ENCODE data around the gene LARP4B. TPM values are rescaled to one million over a fixed set of nuclear protein-coding genes. Genes with fewer than 3 reads are reported as not detected.

The LARP4B gene
- total RNA-seq, 1 experiment from 2014 or later: 122 TPM

DNA sequence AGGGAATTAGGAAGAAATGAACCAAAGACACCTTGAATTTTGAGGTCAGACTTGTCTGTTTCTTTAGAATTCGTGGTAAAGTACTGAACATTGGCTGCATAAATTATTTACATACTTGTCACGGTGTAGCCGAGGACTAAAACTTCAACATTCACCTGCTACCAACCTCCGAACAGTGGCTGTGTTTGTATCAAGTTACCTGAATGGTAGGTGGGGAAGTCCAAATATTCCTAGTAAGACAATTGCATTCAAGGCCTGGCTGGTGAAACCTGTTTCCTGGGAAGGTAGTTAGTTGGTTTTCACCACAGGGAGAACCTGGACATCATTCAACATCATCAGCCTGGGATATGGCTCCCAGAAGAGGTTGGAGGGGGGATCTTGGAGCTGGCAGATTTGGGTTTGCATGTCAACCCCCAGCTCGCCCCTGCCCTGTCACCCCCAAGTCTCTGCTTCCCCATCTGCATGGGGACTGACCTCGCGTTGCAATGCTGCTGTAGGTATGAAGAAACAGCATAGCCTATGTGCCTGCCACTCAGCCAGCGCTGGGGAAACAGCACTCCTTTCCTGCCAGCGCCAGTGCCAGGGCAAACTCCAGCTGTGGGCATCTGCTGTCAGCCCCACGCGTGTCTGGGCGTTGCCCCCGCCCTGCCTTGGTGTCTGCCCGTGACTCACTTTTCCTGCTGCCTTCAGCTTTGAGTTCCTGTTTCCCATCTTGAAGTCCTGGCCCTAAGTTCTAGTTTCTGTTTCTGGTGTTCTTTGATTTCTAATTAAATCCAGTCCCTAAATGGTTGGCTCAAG, 12.7 kb upstream of the LARP4B start:
- Histone ChIP-seq H4K20me1 (ENCODE audit: insufficient read depth) (no peaks in the 10 kb centered on the region), H3K9ac (ENCODE audit: low read length) (no peak overlapping the region), H2AFZ (ENCODE audit: low read depth, low read length, poor library complexity, severe bottlenecking) (no peak overlapping the region), H3K9me2 (ENCODE audit: insufficient read depth) (no peaks in the 10 kb centered on the region), H3K36me3 (ENCODE audit: control insufficient read depth in 1 of 2, insufficient read depth in 2 of 2, low read length in 2 of 2) (no peaks in the 10 kb centered on the region), H3K4me3 (replicated peaks in 1 of 2; ENCODE audit: low read depth in 1 of 2, low read length in 2 of 2) (no peak overlapping the region), H3K79me2 (ENCODE audit: insufficient read depth, low read length) (no peaks in the 10 kb centered on the region), H3K4me2 (ENCODE audit: low read length) (no peak overlapping the region), H3K27me3 (ENCODE audit: insufficient read depth, low read length) (no peaks in the 10 kb centered on the region), H3K4me1 (ENCODE audit: control insufficient read depth in 1 of 2, insufficient read depth in 2 of 2, low read length in 2 of 2) (no peaks in the 10 kb centered on the region), H3K9me3 (ENCODE audit: control insufficient read depth in 1 of 2, insufficient read depth in 1 of 2, low read depth in 1 of 2, low read length in 2 of 2) (no peaks in the 10 kb centered on the region), H3K27ac (ENCODE audit: low read depth, low read length) (no peak overlapping the region)
- no peak for DNase-seq (ENCODE audit: low read depth, low spot score)
- ChIA-PET RAD21 (ENCODE audit: low non-redundant PET in 1 of 2, low total read pairs in 2 of 2, uncharacterized antibody in 2 of 2, unreplicated experiment in 2 of 2) (no interaction called here), POLR2A (no interaction called here), CTCF (no interaction called here)
- BruUV-seq (replicated peaks): no TSS peak
- intact Hi-C loops (cut with micrococcal nuclease): no loop called here
- no peak for ATAC-seq
- TF ChIP-seq YY1 (IDR thresholded peaks at IDR 0.05; ENCODE audit: extremely low read depth, insufficient replicate concordance, low read depth, low read length) (no peak), CEBPB (IDR thresholded peaks at IDR 0.05; ENCODE audit: low read depth) (no peak), RAD21 (IDR thresholded peaks at IDR 0.05; ENCODE audit: low read depth) (no peak), POLR2A (IDR thresholded peaks at IDR 0.05; ENCODE audit: borderline replicate concordance, extremely low read depth, insufficient read depth, insufficient read length) (no peak), ELF1 (IDR thresholded peaks at IDR 0.05; ENCODE audit: borderline replicate concordance, low read depth) (no peak), JUND (IDR thresholded peaks at IDR 0.05) (no peak), POLR2AphosphoS5 (IDR thresholded peaks at IDR 0.05; ENCODE audit: low read depth, low read length) (no peak), ZFX (IDR thresholded peaks at IDR 0.05) (no peak), EZH2 (IDR thresholded peaks at IDR 0.05) (no peak), EGR1 (IDR thresholded peaks at IDR 0.05; ENCODE audit: low read depth) (no peak), FOSL1 (IDR thresholded peaks at IDR 0.05; ENCODE audit: low read depth) (no peak), TCF7L2 (IDR thresholded peaks at IDR 0.05; ENCODE audit: borderline replicate concordance, extremely low read depth, insufficient read depth, insufficient read length) (no peak), SIN3A (IDR thresholded peaks at IDR 0.05; ENCODE audit: low read depth) (no peak), SP1 (IDR thresholded peaks at IDR 0.05; ENCODE audit: low read depth) (no peak)
- TF ChIP-seq, protein P1, sequence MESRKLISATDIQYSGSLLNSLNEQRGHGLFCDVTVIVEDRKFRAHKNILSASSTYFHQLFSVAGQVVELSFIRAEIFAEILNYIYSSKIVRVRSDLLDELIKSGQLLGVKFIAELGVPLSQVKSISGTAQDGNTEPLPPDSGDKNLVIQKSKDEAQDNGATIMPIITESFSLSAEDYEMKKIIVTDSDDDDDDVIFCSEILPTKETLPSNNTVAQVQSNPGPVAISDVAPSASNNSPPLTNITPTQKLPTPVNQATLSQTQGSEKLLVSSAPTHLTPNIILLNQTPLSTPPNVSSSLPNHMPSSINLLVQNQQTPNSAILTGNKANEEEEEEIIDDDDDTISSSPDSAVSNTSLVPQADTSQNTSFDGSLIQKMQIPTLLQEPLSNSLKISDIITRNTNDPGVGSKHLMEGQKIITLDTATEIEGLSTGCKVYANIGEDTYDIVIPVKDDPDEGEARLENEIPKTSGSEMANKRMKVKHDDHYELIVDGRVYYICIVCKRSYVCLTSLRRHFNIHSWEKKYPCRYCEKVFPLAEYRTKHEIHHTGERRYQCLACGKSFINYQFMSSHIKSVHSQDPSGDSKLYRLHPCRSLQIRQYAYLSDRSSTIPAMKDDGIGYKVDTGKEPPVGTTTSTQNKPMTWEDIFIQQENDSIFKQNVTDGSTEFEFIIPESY (IDR thresholded peaks at IDR 0.05; ENCODE audit: extremely low read depth, insufficient replicate concordance, low read length): no peak
- TF ChIP-seq, protein P2, sequence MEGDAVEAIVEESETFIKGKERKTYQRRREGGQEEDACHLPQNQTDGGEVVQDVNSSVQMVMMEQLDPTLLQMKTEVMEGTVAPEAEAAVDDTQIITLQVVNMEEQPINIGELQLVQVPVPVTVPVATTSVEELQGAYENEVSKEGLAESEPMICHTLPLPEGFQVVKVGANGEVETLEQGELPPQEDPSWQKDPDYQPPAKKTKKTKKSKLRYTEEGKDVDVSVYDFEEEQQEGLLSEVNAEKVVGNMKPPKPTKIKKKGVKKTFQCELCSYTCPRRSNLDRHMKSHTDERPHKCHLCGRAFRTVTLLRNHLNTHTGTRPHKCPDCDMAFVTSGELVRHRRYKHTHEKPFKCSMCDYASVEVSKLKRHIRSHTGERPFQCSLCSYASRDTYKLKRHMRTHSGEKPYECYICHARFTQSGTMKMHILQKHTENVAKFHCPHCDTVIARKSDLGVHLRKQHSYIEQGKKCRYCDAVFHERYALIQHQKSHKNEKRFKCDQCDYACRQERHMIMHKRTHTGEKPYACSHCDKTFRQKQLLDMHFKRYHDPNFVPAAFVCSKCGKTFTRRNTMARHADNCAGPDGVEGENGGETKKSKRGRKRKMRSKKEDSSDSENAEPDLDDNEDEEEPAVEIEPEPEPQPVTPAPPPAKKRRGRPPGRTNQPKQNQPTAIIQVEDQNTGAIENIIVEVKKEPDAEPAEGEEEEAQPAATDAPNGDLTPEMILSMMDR (IDR thresholded peaks at IDR 0.05 in 2 of 3, conservative IDR thresholded peaks at IDR 0.05 in 1 of 3; ENCODE audit: borderline replicate concordance in 1 of 3, insufficient read depth in 1 of 3, low read depth in 2 of 3, low read length in 2 of 3): no peak
- TF ChIP-seq, protein P3, sequence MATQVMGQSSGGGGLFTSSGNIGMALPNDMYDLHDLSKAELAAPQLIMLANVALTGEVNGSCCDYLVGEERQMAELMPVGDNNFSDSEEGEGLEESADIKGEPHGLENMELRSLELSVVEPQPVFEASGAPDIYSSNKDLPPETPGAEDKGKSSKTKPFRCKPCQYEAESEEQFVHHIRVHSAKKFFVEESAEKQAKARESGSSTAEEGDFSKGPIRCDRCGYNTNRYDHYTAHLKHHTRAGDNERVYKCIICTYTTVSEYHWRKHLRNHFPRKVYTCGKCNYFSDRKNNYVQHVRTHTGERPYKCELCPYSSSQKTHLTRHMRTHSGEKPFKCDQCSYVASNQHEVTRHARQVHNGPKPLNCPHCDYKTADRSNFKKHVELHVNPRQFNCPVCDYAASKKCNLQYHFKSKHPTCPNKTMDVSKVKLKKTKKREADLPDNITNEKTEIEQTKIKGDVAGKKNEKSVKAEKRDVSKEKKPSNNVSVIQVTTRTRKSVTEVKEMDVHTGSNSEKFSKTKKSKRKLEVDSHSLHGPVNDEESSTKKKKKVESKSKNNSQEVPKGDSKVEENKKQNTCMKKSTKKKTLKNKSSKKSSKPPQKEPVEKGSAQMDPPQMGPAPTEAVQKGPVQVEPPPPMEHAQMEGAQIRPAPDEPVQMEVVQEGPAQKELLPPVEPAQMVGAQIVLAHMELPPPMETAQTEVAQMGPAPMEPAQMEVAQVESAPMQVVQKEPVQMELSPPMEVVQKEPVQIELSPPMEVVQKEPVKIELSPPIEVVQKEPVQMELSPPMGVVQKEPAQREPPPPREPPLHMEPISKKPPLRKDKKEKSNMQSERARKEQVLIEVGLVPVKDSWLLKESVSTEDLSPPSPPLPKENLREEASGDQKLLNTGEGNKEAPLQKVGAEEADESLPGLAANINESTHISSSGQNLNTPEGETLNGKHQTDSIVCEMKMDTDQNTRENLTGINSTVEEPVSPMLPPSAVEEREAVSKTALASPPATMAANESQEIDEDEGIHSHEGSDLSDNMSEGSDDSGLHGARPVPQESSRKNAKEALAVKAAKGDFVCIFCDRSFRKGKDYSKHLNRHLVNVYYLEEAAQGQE (IDR thresholded peaks at IDR 0.05; ENCODE audit: low read depth): no peak
- TF ChIP-seq, protein P4, sequence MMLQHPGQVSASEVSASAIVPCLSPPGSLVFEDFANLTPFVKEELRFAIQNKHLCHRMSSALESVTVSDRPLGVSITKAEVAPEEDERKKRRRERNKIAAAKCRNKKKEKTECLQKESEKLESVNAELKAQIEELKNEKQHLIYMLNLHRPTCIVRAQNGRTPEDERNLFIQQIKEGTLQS (IDR thresholded peaks at IDR 0.05): no peak

All from HCT116 (cell line).